Psoas muscle (tissue), 8 donors: Measurements from ENCODE around the gene PAX5. TPM values are rescaled to one million over a fixed set of nuclear protein-coding genes. Genes with fewer than 3 reads are reported as not detected.

Experiments used
- ATAC-seq, 4 donors: fragments of 200-7000 bp; cut with Tn5 transposase; one replicate each; pipeline ENCODE4 v1.9.1; 2020; ENCODE audit warnings: moderate library complexity in 3 of 4, mild to moderate bottlenecking in 2 of 4
- DNase-seq, 2 donors: peaks; one replicate each; pipeline ENCODE4 v3.0.0-alpha.2; 2020
- H3K27ac ChIP-seq: fragments of 200-600 bp; one replicate; pipeline ENCODE4 v1.8.0; 2022
- H3K27me3 ChIP-seq, 3 donors: fragments of 200-600 bp in 1 of 3; one replicate each; pipeline versions ENCODE4 v1.6.1 to v1.8.0; 2013 to 2022; ENCODE audit warnings: low read length in 2 of 3, mild to moderate bottlenecking in 2 of 3, moderate library complexity in 1 of 3; ENCODE audit not compliant: insufficient read depth in 3 of 3
- H3K36me3 ChIP-seq, 2 donors: fragments of 200-600 bp in 1 of 2; one replicate each; pipeline versions ENCODE4 v1.6.1 to v1.8.0; 2013 to 2022; ENCODE audit warnings: low read depth in 1 of 2, mild to moderate bottlenecking in 1 of 2, moderate library complexity in 1 of 2; ENCODE audit not compliant: insufficient read depth in 1 of 2
- H3K4me1 ChIP-seq: fragments of 200-600 bp; one replicate; pipeline ENCODE4 v1.8.0; 2022
- H3K4me3 ChIP-seq: fragments of 200-600 bp; one replicate; pipeline ENCODE4 v1.8.0; 2022; ENCODE audit warnings: mild to moderate bottlenecking
- H3K9me3 ChIP-seq: fragments of 200-600 bp; one replicate; pipeline ENCODE4 v1.8.0; 2022
- CTCF ChIP-seq: fragments of 200-600 bp; IDR thresholded peaks from one replicate; pipeline ENCODE4 v1.8.0; 2022; ENCODE audit warnings: antibody characterized with exemption
- WGBS, 3 donors: extraction: QIAGEN DNeasy Blood & Tissue Kit; methylation state at CpG; one replicate each; pipeline versions ENCODE4 v1.1.6 to v1.1.7; 2013; 5-methylcytosine and 5-hydroxymethylcytosine counted together
- intact Hi-C, 2 donors: fragments of 100-400 bp; cut with DNase I; formaldehyde crosslinking; loops; one replicate each; pipeline versions ENCODE4 v1.11.0 to v1.14.2; 2022
- polyA plus RNA-seq, 3 donors: library from polyadenylated mRNA; stranded (reverse); fragments of 200-250 nt; gene quantifications; one replicate each; pipeline ENCODE4 v1.2.3, GENCODE V29; 2013
- total RNA-seq, 4 donors: library from RNA; stranded (reverse); fragmentation: NEBNext Ultra II Directional in 2 of 4; extraction: Animal tissue kit (Norgen Biotek cat#: 25700) in 2 of 4; gene quantifications; one replicate each; pipeline versions ENCODE4 v1.2.1 to v1.2.4, GENCODE V29; 2021 to 2023
- donor health status: healthy with polysubstance abuse.
- donor health status: DM: no; HTN: no; CAD: no; lungs with moderate emphysema.
- donor health status: Bipolar disorder and iron deficiency.
- donor health status: healthy.
- donor health status: DM: yes; HTN: yes; CAD: no.
- donor health status: DM: no; HTN: no; CAD: no.
- donor health status: DM: no; HTN: no; CAD: no.
- donor health status: DM: yes; HTN: yes; CAD: no.

PAX5 gene
- total and polyA plus RNA-seq, 7 donors: under 0.01 to 0.50 (median 0.06) TPM; not detected in 3

- Histone ChIP-seq H3K4me3 (no peak overlapping the region), H3K27ac (no peak overlapping the region), H3K4me1 (no peaks in the 10 kb centered on the region), H3K9me3 (no peaks in the 10 kb centered on the region), H3K36me3 (no peaks in the 10 kb centered on the region), H3K27me3 (peaks cover 0 to 5% (median 0%) of the 10 kb centered on the region in 3 donors)
- TF ChIP-seq CTCF: no peak
- intact Hi-C loops: no loop called here
- ATAC-seq (no peak), DNase-seq (no peak)
- 55 to 75% (median 62%) methylated on average over 3 of the region's 3 CpGs for WGBS, 3 donors
Observed at GRCh38 chr9:36912620-36913019, 121.4 kb downstream of the PAX5 start.

- ATAC-seq: no peak
- no peak for TF ChIP-seq CTCF
- H3K9me3 ChIP-seq: no peaks in the 10 kb centered on the region
- H3K27ac ChIP-seq: no peak overlapping the region
- DNase-seq: no peak
- H3K4me3 ChIP-seq: no peak overlapping the region
- H3K36me3 ChIP-seq: no peaks in the 10 kb centered on the region
- peaks cover 0 to 5% (median 0%) of the 10 kb centered on the region in 3 donors for H3K27me3 ChIP-seq
- intact Hi-C loops: no loop called here
- no peaks in the 10 kb centered on the region for H3K4me1 ChIP-seq
- WGBS, 3 donors: 65 to 70% (median 65%) methylated on average over 12 of the region's 12 CpGs
Observed at GRCh38 chr9:36911601-36912412, 122.3 kb downstream of the PAX5 start.

- Histone ChIP-seq H3K4me1 (no peaks in the 10 kb centered on the region), H3K27me3 (peaks cover 0 to 5% (median 0%) of the 10 kb centered on the region in 3 donors), H3K4me3 (no peak overlapping the region), H3K36me3 (no peaks in the 10 kb centered on the region), H3K27ac (no peak overlapping the region), H3K9me3 (no peaks in the 10 kb centered on the region)
- 67 to 92% (median 84%) methylated on average over 6 of the region's 6 CpGs for WGBS, 3 donors
- ATAC-seq (no peak), DNase-seq (no peak)
- intact Hi-C loops: no loop called here
- TF ChIP-seq CTCF: no peak
Observed at GRCh38 chr9:36911037-36911436, 123.0 kb downstream of the PAX5 start.

- H3K27me3 ChIP-seq: no peaks in the 10 kb centered on the region
- H3K4me3 ChIP-seq: no peak overlapping the region
- intact Hi-C loops: no loop called here
- WGBS, 3 donors: 65 to 83% (median 71%) methylated on average over 6 of the region's 6 CpGs
- no peak for DNase-seq
- H3K36me3 ChIP-seq: no peaks in the 10 kb centered on the region
- H3K9me3 ChIP-seq: no peaks in the 10 kb centered on the region
- no peak for ATAC-seq
- no peak for TF ChIP-seq CTCF
- no peak overlapping the region for H3K27ac ChIP-seq
- no peaks in the 10 kb centered on the region for H3K4me1 ChIP-seq
Observed at GRCh38 chr9:36906492-36906891, 127.6 kb downstream of the PAX5 start.
